ENCODE measurements around the gene NLGN1.

The NLGN1 gene

DNA sequence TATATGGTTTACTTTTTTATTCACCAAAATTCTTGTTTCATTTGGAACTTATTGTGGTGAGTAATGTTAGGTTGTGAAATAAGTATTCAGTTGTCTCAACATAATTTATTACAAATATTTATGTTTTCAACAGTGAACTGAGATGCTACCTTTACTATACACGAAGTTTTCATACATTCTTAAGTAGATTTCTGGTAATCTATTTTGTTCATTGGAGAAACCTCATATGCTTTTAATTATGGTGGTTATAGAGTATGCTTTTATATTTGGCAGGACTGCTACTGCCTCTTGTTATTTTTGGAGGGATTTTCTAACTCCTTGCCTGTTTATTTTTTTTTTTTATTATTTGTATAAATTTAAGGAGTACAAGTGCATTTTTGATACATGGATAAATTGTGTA is 253.1 kb downstream of the NLGN1 start:
- no peak for DNase-seq

DNA sequence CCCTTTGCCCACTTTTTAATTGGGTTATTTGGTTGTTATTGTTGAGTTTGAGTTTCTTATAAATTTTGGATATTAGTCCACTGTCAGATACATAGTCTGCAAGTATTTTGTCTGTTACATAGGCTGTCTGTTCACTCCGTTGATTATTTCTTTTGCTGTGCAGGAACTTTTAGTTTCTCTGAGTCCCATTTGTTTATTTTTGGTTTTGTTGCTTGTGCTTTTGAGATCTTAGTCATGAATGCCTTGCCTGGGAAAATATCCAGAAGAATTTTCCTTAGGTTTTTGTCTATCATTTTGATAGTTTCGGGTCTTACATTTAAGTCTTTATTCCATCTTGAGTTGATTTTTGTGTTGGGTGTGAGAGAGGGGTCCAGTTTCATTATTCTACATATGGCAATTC is 254.5 kb downstream of the NLGN1 start:
- no peak for DNase-seq

DNA sequence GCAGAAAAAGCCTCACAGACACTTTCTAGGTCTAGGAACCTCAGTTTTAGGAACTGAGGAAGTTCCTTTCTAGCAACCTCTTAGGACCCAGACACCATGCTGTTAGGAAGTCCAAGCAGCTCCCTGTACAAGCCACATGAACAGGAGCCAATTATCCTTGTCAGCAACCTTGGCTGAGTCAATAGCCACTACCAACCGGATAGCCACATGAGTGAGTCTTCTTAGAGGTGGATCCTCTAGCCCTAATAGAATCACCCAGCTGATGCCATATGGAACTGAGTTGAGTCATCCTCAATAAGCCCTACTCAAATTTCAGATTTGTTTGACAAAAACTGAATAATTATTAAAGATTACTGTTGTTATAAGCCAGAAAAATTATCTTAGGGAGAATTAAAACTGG is 256.2 kb downstream of the NLGN1 start:
- no peak for DNase-seq

DNA sequence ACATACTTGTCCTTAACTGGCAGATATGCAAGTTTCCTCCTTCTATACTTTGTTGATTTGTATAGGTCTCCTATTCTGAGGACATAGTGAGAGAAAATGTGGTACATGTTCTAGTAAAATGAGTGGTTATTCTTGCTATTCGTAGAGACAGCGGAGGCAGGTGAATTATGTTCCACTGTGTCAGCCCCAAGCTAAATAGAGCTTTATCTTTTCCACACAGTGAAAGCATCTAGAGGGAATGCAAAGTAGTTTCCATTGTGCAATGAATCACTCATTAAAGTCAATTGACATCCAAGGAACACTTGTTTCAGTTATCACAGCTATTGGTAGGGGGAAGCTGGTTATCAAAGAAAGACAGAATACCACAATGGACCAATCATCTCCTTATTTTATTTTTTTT is 262.4 kb downstream of the NLGN1 start:
- DNase-seq = no peak

DNA sequence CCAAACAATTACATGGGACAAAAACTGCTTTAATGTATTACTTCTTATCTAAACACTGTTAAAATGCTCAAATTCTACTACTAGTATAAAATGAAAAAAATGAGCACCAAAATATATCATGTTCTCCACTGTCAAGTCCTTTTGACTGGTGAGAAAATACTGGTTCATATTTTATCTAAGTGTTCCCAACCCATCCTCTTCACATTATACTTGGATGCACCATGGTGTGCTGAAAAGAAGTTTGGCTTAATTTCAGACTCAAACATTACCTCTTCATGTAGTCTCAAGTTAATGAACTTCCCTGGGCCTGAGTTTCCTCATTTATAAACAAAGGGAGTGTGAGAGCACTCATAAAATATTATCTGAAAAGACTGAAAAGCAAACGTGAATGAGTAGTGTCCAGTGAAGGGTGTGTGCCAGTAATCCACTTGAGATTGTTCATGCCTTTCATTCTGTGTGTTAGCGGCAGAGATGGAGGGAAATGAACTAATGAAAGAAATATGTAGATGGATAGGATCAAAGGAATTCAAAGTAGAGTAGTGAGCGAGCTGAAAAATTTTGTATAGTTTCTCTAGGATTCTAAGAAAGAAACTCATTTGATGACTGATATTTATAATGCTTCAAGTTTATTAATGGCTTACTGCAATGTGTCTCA is 263.2 kb downstream of the NLGN1 start:
- no peak for DNase-seq

DNA sequence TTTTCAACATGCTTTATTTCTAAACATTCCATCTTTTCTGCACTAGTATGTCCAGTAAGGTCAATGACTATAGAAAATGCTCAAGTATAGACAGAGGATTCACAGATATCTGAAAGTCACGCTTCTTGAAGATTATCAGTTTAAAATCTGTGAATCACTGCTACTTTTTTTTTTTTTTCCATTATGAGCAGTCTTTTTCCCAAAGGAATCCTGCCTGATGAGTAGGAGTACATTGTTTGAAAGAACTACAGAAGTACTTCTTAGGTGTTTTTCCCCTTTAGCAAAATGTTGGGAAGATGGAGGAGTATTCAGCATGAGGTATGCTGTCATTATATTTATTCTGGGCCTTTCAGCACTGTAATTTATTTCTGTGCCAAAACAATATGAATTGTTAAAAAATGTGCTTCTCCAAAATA is 266.2 kb downstream of the NLGN1 start:
- DNase-seq = no peak

DNA sequence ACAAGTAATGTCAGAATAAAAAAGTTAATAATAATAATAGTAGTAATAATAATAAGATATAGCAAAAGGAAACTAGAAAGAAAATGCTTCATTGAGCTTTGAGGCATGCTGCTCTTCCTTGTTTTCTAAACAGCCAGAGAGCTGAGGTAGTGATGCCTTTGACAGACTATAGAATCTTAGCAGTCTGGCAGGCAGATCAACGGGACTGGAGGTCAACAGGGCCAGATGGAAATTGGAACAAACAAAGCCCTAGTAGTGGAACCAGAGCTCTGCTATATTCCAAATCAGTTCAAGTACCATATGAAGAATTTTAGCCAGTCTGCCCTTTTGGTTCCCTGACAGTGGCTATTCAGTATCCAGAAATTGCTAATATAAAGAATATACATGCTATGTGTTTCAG is 278.6 kb downstream of the NLGN1 start:
- no peak for DNase-seq

DNA sequence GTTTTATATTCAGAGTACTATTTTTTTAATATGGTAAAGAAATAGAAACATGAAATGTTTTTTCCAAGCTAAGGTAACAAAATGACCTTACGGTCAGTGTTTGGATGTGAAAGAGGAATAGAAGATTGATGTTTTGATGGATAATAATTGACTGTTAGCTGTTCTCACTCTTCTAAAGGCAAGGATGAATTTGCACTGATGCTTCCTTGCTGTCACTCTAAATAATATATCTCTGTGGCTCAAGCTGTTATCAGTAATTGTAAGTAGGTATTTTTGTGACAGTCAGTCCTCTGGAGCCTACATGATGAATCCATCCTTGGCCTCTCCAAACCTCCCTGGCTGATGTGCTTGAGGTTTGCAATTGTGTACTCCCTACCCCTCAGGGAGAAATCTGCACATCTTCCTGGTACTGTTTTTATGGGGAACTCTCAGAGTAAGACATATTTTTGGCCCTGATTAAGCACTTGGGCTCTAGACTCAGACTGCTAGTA is 283.7 kb downstream of the NLGN1 start:
- no peak for DNase-seq

DNA sequence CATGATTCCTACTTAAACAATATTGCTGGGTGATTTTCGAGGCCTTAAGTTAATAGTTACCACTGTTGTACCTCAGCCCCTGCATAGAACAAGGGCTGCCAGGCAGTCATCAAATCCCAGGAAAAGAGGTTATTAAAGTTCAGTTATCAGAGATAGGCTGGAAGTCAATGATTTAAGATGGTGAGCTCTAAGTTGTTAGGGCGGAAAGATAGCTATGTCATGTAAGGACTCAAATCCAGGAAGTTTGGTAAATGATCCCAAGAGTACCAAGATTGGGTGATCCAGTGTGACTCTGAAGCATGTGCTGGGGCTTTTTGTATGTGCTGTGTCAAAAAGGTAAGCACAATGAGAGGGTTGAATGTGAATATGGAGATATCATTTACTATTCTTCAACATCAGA is 287.9 kb downstream of the NLGN1 start:
- DNase-seq = no peak

DNA sequence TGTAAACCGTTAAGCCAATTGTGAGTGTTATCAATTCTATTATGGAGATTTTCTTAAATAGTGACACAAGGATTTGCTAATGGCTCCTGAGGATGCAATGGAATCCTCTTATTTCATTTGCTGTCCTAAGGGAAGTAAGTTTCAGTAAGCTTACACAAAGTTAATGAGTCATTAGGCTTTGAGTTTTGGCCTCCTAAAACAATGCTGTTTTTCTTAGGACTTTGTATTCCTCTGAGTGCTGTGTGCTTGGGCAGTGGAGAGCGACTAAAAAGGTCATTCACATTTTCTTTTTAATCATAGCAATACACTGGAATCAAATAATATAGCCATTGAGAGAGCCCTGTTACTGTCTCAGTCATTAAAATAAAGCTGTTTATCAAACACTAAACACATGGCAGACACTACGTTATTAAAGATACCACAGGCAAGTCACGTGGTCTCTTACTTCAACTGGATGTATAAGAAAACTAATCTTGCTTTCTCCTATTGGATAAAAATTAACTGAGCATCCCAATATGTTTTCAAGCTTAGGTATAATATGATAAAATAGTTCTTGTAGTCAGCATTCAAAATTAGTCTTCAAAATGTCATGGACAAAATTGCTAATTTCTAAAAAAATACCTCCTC is 290.8 kb downstream of the NLGN1 start:
- no peak for DNase-seq

DNA sequence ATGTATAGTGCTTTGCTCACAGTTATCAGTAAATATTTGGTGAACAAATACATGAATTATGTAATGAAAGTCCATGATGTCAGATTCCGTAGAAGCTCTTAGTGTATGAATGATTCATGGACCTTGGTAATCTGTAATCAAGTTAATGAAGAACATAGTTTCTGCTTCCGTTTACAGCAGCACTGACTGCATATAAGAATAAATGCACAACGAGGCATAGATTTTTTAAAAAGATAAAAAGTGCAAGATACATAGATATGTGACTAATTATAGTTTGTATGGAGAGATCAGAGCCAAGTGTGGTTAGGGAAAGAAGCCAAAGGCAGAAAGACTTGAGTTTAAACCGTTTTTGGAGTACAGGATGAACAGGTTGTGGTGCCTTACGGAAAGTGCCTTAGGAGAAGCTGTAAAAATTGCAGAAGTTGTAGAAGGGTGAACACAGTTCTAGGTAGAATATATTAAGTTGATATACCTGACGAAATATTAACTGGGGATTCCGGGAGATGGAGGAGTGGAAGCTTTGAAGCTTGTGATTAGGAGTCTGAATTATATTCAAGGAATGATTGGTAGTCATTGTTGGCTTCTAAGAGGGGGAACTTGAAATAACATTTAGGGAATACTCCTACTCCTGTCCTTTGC is 293.1 kb downstream of the NLGN1 start:
- DNase-seq = no peak

DNA sequence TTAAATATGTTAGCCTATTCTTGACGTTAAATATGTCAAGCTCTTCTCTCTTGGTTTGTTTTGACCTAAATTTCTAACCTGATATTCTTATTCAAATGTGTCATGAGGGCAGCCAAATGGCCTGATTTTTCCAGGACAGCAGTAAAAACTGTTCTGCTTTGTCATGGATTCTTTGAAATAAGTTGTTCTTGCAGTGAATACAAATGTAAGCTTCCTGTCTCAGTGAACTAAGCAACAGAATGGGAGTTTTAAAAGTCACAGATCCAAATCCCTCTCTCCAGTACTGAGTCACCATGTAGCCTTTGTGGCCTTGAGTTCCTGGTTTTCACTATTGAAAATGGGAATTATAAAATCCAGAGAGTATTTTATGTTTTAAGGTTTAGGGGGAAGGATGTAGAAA is 301.8 kb downstream of the NLGN1 start:
- DNase-seq = no peak

DNA sequence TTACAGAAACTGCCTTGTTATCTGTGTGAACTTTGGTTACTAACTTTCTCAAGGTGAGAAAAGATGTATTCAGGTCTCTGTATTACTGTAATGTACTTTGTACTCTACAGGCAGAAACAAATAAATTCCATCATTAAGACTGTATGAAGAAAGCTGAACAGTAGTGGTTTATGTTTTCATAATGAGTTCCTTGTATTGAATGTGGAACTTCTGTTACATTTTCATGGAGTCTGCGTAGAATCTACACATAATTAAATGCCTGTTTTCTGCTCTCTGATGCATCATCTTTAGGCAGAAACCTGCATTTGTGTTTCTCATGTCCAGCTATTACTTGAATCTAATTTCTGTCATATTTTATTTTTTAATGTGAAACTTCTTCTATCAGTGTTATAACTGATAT is 302.8 kb downstream of the NLGN1 start:
- DNase-seq = no peak

DNA sequence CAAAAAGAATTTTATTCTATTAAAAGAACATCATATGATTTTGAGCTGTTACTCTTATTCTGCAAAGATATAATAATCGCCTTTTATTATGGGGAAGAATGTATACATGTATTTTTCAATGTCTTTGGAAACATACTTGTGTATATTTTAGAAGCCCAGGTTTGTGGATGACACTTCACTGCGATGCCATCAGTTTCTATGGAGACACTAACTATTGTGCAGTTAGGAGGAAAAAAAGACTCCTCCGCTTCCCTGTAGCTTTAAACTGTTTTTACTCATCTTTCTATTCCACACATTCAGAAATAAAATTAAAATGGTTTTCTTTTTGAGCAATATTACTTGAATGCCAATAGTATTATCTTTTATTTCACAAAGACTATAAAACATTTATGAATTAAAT is 305.0 kb downstream of the NLGN1 start:
- DNase-seq = no peak

DNA sequence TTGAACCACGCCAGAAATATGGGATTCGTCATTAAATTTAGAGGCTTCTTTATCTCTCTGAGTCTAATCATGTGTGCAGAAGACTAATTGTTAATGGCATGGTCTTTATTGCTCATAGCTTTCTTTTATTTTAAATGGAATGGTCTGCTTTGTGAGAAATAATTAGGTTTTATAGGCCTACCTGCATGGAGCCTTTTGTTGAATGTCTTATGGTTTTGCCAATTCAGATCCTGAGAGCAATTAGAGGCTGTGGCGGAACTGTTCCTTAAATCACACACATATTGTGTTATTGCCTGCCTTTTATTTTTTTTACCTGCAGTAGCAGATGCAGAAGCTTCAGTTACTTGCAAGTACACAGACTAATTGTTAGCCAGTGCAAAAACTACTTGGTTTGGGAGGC is 306.2 kb downstream of the NLGN1 start:
- no peak for DNase-seq

DNA sequence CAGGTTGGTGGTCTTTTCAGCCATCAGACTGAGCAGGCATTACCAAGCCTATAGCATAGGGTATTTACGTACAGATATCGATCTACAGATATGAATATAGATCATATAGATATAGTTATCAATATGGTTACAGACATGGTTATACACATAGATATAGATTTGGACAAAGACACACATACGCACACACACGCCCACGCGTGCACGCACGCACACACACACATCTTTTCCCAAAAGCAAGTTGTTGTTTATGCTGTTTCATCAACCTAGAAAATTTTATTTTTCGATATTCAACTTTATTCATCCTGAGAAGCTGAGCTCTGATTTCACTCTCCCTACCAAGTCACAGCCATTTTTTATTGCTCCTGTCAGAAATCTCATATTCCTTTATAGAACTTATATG is 309.1 kb downstream of the NLGN1 start:
- DNase-seq = no peak

DNA sequence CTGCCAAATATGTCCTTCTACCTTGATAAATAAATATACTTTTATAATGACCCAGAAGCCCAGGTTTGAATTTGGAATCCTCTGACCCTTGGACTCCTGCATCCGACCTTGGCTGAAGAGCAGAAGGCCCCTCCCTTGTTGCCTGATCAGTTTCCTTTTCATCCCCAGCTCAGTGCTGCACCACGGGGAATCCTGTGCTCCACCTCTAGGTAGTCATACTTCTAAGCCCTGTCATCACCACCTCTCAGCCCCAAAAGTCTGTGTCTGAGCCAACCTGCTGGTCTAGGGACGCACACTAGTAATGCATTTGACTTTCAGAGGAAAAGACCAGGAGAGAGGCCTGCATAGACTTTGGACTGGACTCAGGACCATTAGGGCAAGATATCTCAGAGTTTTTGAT is 310.6 kb downstream of the NLGN1 start:
- DNase-seq = no peak

DNA sequence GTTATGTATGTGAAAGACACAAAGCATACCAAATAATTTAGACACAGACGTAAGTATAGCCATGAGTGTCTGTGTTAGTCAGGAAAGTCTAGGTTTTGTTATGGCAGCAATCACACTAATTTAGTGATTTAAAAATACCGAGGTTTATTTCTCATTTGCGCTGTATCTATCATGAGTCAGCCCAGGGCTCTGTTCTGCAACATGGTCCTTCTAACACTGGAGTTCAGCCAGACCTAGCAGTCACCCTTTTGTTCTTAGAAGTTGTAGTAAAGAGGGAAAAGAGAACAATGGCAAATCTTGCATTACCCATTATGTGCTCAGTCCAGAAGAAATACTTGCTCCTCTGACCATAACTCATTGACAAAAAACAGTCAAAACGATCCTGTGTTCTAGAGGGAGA is 311.5 kb downstream of the NLGN1 start:
- DNase-seq = no peak

DNA sequence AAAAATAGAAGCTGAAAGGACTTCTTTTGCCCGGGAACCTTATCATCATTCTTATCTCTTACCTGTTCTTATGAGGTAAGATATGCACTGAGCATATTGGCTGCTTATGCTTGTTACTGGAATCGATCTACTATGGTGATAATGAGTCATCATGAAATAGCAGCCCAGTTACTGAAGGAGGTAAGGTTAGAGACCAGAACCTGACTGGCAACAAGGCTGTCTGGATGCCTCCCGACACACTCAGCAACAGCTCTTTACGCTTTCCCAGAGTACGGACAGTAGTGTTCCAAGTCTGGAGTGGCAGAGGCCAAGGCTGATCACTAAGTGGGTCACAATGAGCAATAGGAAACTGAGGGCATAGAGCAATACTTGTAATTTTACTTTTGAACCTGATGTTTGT is 314.1 kb downstream of the NLGN1 start:
- DNase-seq = no peak

DNA sequence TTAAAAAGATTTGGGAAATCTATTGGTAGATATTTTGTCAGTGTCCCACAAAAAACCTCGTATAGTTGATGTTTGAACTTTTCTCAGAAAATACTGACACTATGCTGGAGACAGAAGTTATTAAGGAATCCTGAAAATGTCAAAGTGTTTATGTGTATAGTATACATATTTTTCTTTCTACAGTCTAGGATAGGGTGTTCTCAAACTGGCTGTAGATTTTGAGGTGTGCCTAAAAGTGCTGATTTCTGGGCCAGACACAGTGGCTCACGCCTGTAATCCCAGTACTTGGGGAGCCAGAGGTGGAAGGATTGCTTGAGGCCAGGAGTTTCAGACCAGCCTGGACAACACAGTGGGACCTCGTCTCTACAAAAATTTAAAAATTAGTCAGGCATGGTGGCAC is 322.0 kb downstream of the NLGN1 start:
- no peak for DNase-seq

DNA sequence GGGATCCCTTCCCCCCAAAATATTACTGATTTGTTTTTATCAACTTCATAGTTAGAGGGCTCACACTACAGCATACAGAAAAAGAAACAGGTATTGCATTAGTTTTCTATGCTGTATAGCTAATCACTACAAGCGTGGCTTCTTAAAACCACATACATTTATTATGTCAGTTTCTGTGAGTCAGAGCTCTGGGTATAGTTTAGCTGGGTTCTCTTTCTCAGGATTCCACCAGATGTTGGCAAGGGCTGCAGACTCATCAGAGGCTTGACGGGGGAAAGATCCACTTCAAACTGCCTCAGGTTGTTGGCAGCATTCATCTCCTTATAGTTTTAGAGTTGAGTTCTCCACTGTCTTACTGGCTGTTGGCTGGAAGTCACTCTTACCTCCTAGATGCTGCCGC is 328.0 kb downstream of the NLGN1 start:
- no peak for DNase-seq

DNA sequence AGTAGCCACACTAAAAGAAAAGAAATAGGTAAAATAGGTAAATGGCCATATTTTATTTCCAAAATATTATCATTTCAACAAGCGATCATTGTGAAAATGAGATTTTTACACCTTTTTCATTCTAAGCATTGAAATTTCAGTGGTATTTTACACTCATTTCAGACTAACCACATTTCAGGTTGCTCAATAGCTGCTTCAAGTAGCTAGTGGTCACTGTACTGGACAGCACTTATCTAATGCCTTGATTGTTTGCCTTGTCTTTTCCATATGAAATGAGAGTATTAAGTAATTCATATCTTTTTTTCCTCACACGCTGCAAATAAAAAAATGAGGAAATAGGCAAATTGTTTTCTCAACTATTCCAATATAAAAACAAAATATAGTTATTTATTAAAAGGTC is 332.8 kb downstream of the NLGN1 start:
- DNase-seq = no peak

DNA sequence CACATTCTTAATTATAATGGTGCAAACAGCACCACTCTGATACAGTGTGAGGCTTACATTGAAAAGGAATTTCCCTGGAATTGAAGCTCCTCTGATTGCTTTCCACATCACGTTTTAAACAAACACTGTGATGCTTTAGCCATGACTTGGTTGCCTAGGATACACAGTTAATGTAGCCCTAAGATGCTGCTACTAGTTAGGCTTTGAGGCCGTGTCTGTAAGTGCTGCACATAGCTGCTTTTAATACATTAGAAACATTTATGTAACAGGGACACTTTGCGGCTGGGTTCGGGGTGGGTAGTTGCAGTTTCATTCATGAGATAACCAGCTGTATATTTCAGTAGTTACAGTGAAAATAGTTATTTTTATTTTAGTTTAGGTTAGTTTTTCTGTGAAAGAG is 334.7 kb downstream of the NLGN1 start:
- DNase-seq = no peak

DNA sequence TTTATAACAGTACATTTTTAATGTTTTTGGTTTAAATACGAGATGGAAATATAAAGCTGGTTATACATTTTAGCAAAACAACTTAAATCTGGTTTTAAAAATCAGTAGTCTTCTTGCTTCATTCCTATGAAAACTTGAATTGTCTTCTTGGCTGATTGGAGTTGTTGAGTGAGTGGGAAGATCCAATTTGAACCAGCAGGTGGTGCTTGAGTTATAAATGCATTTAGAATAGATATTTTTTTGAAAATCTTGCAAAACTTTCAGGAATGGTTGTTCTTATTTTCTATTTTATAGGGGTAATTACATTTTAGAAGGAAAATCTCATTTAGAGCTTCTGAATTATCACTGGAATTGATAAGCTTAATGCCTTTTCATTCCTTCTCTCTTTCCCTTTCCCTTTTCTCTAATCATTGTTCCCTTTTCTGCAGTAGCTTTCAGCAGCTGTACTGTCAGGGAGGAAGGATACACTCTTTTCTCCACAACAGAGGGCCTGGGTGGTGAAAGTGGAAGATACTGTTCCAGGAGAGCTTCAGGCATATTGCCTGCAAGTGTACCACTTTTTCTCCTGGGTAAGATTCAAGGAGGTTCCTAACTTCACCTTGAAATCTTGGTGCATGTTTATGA is 335.6 kb downstream of the NLGN1 start:
- no peak for DNase-seq

Data from 8988T (cell line).